Heart right ventricle (tissue), 16 donors: Measurements from ENCODE around the gene CLPTM1L. TPM values are rescaled to one million over a fixed set of nuclear protein-coding genes. Genes with fewer than 3 reads are reported as not detected.

ENCODE experiments used
- ATAC-seq, 8 donors: fragments of 200-7000 bp; cut with Tn5 transposase; one replicate each; pipeline ENCODE4 v1.9.1; 2020; ENCODE audit warnings: mild to moderate bottlenecking in 8 of 8, moderate library complexity in 8 of 8, moderate number of reproducible peaks in 1 of 8
- DNase-seq, 2 donors: peaks; one replicate each; pipeline ENCODE4 v3.0.0-alpha.2; 2020
- H3K27ac ChIP-seq, 10 donors: fragments of 200-600 bp; sonication (generic) in 2 of 10; one replicate each; pipeline versions ENCODE4 v1.5.0 to v1.8.0; 2020 to 2022; ENCODE audit warnings: mild to moderate bottlenecking in 3 of 10
- H3K27me3 ChIP-seq, 7 donors: fragments of 200-600 bp; one replicate each; pipeline ENCODE4 v1.8.0; 2021 to 2022; ENCODE audit warnings: mild to moderate bottlenecking in 2 of 7
- H3K36me3 ChIP-seq, 9 donors: fragments of 200-600 bp; sonication (generic) in 1 of 9; one replicate each; pipeline versions ENCODE4 v1.5.0 to v1.8.0; 2020 to 2022; ENCODE audit warnings: mild to moderate bottlenecking in 2 of 9
- H3K4me1 ChIP-seq, 9 donors: fragments of 200-600 bp; sonication (generic) in 1 of 9; one replicate each; pipeline versions ENCODE4 v1.5.0 to v1.8.0; 2020 to 2022; ENCODE audit warnings: mild to moderate bottlenecking in 4 of 9
- H3K4me3 ChIP-seq, 10 donors: fragments of 200-600 bp; sonication (generic) in 2 of 10; one replicate each; pipeline versions ENCODE4 v1.5.0 to v1.8.0; 2020 to 2022; ENCODE audit warnings: mild to moderate bottlenecking in 7 of 10, moderate library complexity in 2 of 10
- H3K9me3 ChIP-seq, 11 donors: fragments of 200-600 bp in 10 of 11; sonication (generic) in 2 of 11; one replicate each; pipeline versions ENCODE4 v1.5.0 to v1.8.0; 2013 to 2022; ENCODE audit warnings: mild to moderate bottlenecking in 2 of 11, control low read depth in 1 of 11, moderate library complexity in 1 of 11
- WGBS, 2 donors: extraction: QIAGEN DNeasy Blood & Tissue Kit; methylation state at CpG; one replicate each; pipeline ENCODE4 v1.1.7; 2013; ENCODE audit warnings: inconsistent platforms in 1 of 2; 5-methylcytosine and 5-hydroxymethylcytosine counted together
- intact Hi-C, 10 donors: fragments of 100-400 bp; cut with DNase I; formaldehyde crosslinking; loops; one replicate each; pipeline versions ENCODE4 v1.11.1 to v1.14.2; 2022
- polyA plus RNA-seq, 2 donors: library from polyadenylated mRNA; stranded (reverse); fragments of 200-250 nt; gene quantifications; one replicate each; pipeline ENCODE4 v1.2.3, GENCODE V29; 2013
- total RNA-seq, 10 donors: library from RNA; stranded (reverse); fragmentation: NEBNext Ultra II Directional in 3 of 10; extraction: Animal tissue kit (Norgen Biotek cat#: 25700) in 3 of 10; gene quantifications; one replicate each; pipeline versions ENCODE4 v1.2.1 to v1.2.4, GENCODE V29; 2021 to 2023
- TF ChIP-seq, protein P1 (sequence below), 9 donors: fragments of 200-600 bp; sonication (generic) in 2 of 9; IDR thresholded peaks; one replicate each; pipeline versions ENCODE4 v1.5.0 to v1.8.0; 2021 to 2022; ENCODE audit warnings: antibody characterized with exemption in 9 of 9, mild to moderate bottlenecking in 5 of 9, moderate library complexity in 1 of 9
- donor health status: Arrhythmogenic right ventricular cardiomyopathy.
- donor health status: ischemic (EF 13 %, LVEDD 7.1; RV severe dilation, severe dysfunction).
- donor health status: healthy with polysubstance abuse.
- donor health status: DM: no; HTN: yes; CAD: no.
- donor health status: DM: no; HTN: no; CAD: no.
- donor health status: ischemic (EF 25% LVEDD 6.9; RV normal size, moderate dysfunction).
- donor health status: ischemic (EF 25% LVEDD 5.7; RV mildly dilated, moderate dysfunction).
- donor health status: healthy.
- donor health status: DM: yes; HTN: yes; CAD: no.
- donor health status: Ischemic cardiomyopathy.
- donor health status: ischemic (EF 35%, LVEDD 5.7; RV mildly dilated, moderate dysfunction).
- donor health status: nonischemic (EF 11% LVEDD 7.7; RV severe dilation, severe dysfunction).
- donor health status: DM: yes; HTN: yes; CAD: no.
- donor health status: PGD.
- donor health status: ischemic (EF 29% LVEDD 5.4; RV normal size, mild dysfunction).
- donor health status: nonischemic (EF 23%, LVEDD 6.1; RV moderate dilation, normal function).

CLPTM1L gene
- total and polyA plus RNA-seq, 12 donors: 21.5 to 78.0 (median 32.5) TPM

DNA sequence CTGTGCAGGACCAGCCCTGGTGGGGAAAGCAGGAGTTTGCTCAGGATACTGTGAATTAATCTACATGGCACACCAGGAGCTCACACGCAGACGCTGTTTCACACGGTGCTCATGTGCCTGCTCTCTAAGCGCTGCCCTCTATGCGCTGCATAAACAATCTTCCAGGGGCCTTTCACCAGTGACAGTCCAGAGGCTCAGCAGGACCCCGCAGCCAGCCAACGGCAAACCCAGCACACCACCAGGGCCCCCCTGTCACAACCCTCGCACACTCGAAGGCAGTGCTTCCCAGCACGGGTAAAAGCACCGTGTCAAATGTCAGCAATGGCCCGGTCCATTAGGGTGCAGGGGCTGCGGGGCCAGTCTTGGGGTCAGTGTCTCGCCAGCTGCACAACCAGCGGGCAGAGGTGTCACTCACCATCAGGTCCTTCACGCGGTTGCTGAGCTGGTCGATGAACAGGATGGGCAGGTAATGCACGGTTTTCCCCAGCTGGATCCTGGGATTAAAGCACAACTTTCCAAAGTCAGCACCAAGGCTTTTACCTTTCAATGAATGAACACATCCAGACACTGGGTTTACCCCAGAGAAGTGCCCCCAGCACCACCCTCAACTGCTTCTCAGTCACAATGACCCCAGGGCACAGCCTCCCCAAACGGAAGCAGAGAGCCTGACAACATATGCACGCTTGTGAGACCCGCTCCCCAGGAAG, 7.3 kb downstream of the CLPTM1L start:
- no peaks in the 10 kb centered on the region for H3K9me3 ChIP-seq
- TF ChIP-seq, protein P1, sequence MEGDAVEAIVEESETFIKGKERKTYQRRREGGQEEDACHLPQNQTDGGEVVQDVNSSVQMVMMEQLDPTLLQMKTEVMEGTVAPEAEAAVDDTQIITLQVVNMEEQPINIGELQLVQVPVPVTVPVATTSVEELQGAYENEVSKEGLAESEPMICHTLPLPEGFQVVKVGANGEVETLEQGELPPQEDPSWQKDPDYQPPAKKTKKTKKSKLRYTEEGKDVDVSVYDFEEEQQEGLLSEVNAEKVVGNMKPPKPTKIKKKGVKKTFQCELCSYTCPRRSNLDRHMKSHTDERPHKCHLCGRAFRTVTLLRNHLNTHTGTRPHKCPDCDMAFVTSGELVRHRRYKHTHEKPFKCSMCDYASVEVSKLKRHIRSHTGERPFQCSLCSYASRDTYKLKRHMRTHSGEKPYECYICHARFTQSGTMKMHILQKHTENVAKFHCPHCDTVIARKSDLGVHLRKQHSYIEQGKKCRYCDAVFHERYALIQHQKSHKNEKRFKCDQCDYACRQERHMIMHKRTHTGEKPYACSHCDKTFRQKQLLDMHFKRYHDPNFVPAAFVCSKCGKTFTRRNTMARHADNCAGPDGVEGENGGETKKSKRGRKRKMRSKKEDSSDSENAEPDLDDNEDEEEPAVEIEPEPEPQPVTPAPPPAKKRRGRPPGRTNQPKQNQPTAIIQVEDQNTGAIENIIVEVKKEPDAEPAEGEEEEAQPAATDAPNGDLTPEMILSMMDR (IDR thresholded peaks at IDR 0.05): no peak
- H3K4me1 ChIP-seq: peaks cover 0 to under 1% (median 0%) of the 10 kb centered on the region in 9 donors
- peaks cover 4 to 89% (median 72%) of the 10 kb centered on the region in 9 donors for H3K36me3 ChIP-seq
- DNase-seq: no peak
- H3K4me3 ChIP-seq: no peak overlapping the region
- H3K27me3 ChIP-seq: no peaks in the 10 kb centered on the region
- WGBS, 2 donors: 93 to 94% methylated on average over 22 of the region's 22 CpGs
- no peak for ATAC-seq
- no peak overlapping the region for H3K27ac ChIP-seq
- intact Hi-C loops: no loop called here

DNA sequence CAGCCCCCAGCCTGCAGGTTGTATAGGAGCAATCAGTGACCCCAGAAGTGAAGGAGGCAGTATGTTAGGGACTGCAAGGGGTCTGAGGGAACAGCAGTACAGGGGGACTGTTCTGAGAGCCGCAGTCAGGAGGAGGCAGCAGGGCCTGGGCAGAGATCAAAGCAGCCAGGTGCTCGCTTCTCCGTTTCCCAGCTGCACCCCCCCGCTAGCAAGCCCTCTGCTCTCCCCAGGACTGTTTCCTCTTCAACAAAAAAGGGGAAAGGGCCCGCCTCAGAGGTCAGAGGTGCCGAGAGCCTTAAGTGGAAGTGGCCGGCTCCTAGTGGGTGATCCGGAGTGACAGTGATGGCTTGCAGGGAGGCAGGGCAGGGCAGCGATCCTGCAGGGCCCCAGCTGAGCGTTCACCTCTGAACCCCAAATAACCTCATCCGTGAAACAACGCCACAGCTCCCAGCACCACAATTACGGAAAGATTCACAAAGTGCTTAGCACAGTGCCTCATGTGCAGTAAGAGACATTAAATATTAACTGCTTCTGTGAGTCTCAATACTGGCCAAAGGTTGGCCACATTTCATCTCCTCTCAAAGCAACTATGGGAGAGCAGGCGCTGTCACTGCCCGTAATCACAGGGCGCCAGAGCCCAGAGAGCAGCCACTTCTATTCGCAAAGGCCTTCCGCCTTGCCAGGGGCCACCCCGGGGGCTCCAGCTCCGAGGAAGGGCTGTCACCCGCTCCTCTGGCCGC, 8.0 kb downstream of the CLPTM1L start:
- WGBS, 2 donors: 84 to 88% methylated on average over 22 of the region's 22 CpGs
- peaks cover 4 to 89% (median 69%) of the 10 kb centered on the region in 9 donors for H3K36me3 ChIP-seq
- DNase-seq: no peak
- TF ChIP-seq, protein P1 (IDR thresholded peaks at IDR 0.05): no peak
- H3K27ac ChIP-seq: no peak overlapping the region
- H3K4me3 ChIP-seq: no peak overlapping the region
- no peaks in the 10 kb centered on the region for H3K9me3 ChIP-seq
- no peaks in the 10 kb centered on the region for H3K27me3 ChIP-seq
- intact Hi-C loops: no loop called here
- H3K4me1 ChIP-seq: no peaks in the 10 kb centered on the region
- no peak for ATAC-seq

DNA sequence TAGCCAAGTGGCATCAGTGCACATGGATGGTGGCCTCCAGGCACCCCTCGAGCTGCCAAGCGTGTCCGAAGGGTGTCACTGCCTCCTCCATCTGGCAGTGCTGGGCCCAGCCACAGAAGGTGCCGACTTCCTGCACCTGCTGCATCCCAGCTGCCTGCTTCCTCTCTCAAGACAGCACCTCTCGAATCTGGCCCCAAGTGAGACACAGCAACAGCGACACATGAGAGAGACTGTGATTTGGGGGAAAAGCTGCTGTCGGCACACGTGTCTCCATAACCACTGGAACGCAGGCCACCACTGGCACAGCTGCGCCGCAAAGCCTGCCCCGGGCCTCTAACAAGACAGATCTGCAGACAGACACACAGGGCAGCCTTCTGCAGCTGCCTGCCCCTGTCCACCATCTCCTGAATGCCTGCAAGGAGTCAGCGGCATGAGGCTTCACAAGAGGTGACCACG, 8.8 kb downstream of the CLPTM1L start:
- Histone ChIP-seq H3K4me3 (no peak overlapping the region), H3K27ac (no peak overlapping the region), H3K27me3 (no peaks in the 10 kb centered on the region), H3K36me3 (peaks cover 9 to 89% (median 72%) of the 10 kb centered on the region in 9 donors), H3K9me3 (no peaks in the 10 kb centered on the region), H3K4me1 (no peaks in the 10 kb centered on the region)
- TF ChIP-seq, protein P1 (IDR thresholded peaks at IDR 0.05): no peak
- no peak for ATAC-seq
- DNase-seq: no peak
- 94 to 96% methylated on average over 14 of the region's 14 CpGs for WGBS, 2 donors
- intact Hi-C loops: no loop called here

DNA sequence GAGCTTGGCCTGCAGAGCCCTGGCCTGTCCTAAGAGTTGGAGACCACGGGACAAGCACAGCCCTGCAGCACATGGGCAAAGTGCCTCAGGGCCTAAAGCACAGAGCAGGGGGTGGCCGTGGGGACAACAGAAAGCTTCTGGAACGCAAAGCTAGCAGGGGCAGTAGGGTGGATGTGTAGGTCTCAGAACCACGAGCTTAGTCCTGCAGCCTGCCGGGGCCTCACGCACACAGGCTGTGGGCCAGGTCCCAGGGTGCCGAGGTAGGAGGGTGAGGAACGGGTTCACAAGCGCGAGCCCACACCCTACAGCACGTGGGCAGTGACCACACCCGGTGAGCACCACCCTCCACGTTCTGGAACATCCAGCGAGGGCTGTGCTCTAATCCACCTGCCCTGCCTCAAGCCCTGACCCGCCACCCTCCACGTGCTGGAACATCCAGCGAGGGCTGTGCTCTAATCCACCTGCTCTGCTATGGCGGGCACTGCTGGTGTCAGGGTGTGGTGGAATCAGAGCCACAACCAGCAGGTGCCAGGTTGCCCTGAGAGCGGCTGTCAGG, 9.3 kb downstream of the CLPTM1L start:
- Histone ChIP-seq H3K4me1 (no peaks in the 10 kb centered on the region), H3K27ac (no peak overlapping the region), H3K36me3 (peaks cover 10 to 89% (median 71%) of the 10 kb centered on the region in 9 donors), H3K9me3 (no peaks in the 10 kb centered on the region), H3K4me3 (no peak overlapping the region), H3K27me3 (no peaks in the 10 kb centered on the region)
- 90 to 95% methylated on average over 19 of the region's 19 CpGs for WGBS, 2 donors
- ATAC-seq (peak in 1 of 8 donors; percentile 7), DNase-seq (no peak)
- TF ChIP-seq, protein P1 (IDR thresholded peaks at IDR 0.05): no peak
- intact Hi-C loops: no loop called here
